ENCODE results near the gene APAF1. TPM values are rescaled to one million over a fixed set of nuclear protein-coding genes. Genes with fewer than 3 reads are reported as not detected.
"Not testable (repeated sequence)": the region's sequence is repeated elsewhere in the genome, so short reads cannot be mapped to it uniquely, and the experiment has no call there.

The APAF1 gene
- total and polyA plus RNA-seq, 5 donors from 2014 or later = 4.9 to 28.5 (median 7.3) TPM

- H3K27me3 ChIP-seq (ENCODE audit: control insufficient read depth, insufficient read depth, low read length) = no peaks in the 10 kb centered on the region
- H3K27ac Mint-ChIP-seq = no peak overlapping the region
- peaks cover 3 to 42% (median 23%) of the 10 kb centered on the region in 4 donors for H3K4me1 Mint-ChIP-seq
These were observed 9.3 kb upstream of the APAF1 start for GRCh38 chr12:98635657-98636323.

GRCh38 chr12:98637068-98637467 is 8.0 kb upstream of the APAF1 start:
- ATAC-seq (ENCODE audit: low read depth in 2 of 2) (no peak), DNase-seq (no peak)
- Mint-ChIP-seq H3K4me1 (peaks cover 3 to 54% (median 34%) of the 10 kb centered on the region in 4 donors), H3K27me3 (no peaks in the 10 kb centered on the region), H3K4me3 (no peak overlapping the region), H3K27ac (no peak overlapping the region), H3K9me3 (no peaks in the 10 kb centered on the region), H3K36me3 (peaks cover 7% of the 10 kb centered on the region)
- no peak overlapping the region for H3K4me3 ChIP-seq (ENCODE audit: low read depth, low read length)
- no peaks in the 10 kb centered on the region for H3K9me3 ChIP-seq (ENCODE audit: control insufficient read depth in 2 of 2, low read length in 2 of 2)
- peaks cover 14% of the 10 kb centered on the region for H3K36me3 ChIP-seq (ENCODE audit: control insufficient read depth, insufficient read depth, low read length)
- H3K27ac ChIP-seq (ENCODE audit: insufficient read depth, low read length, poor library complexity, severe bottlenecking) = no peak overlapping the region
- H3K27me3 ChIP-seq (ENCODE audit: control insufficient read depth, insufficient read depth, low read length) = no peaks in the 10 kb centered on the region
- H3K4me1 ChIP-seq (ENCODE audit: control insufficient read depth, insufficient read depth, low read length, poor library complexity, severe bottlenecking) = no peaks in the 10 kb centered on the region

More at GRCh38 chr12:98635657-98636323, 9.3 kb upstream of the APAF1 start:
- Histone ChIP-seq H3K4me3 (ENCODE audit: low read depth, low read length) (no peak overlapping the region), H3K27ac (ENCODE audit: insufficient read depth, low read length, poor library complexity, severe bottlenecking) (no peak overlapping the region), H3K36me3 (ENCODE audit: control insufficient read depth, insufficient read depth, low read length) (peaks cover 15% of the 10 kb centered on the region), H3K4me1 (ENCODE audit: control insufficient read depth, insufficient read depth, low read length, poor library complexity, severe bottlenecking) (no peaks in the 10 kb centered on the region), H3K9me3 (ENCODE audit: control insufficient read depth in 2 of 2, low read length in 2 of 2) (no peaks in the 10 kb centered on the region)
- no peaks in the 10 kb centered on the region for H3K27me3 Mint-ChIP-seq
- no peaks in the 10 kb centered on the region for H3K9me3 Mint-ChIP-seq
- DNase-seq = no peak
- no peak for ATAC-seq (ENCODE audit: low read depth in 2 of 2)
- H3K36me3 Mint-ChIP-seq = peaks cover 7% of the 10 kb centered on the region
- H3K4me3 Mint-ChIP-seq = no peak overlapping the region

- H3K4me3 Mint-ChIP-seq = no peak overlapping the region
- H3K9me3 Mint-ChIP-seq = no peaks in the 10 kb centered on the region
- no peak overlapping the region for H3K27ac ChIP-seq (ENCODE audit: insufficient read depth, low read length, poor library complexity, severe bottlenecking)
- peaks cover 10% of the 10 kb centered on the region for H3K36me3 ChIP-seq (ENCODE audit: control insufficient read depth, insufficient read depth, low read length)
- peak overlapping the region in 2 of 3 donors; percentile 8 to 40 for H3K27ac Mint-ChIP-seq
- no peaks in the 10 kb centered on the region for H3K27me3 Mint-ChIP-seq
- no peaks in the 10 kb centered on the region for H3K27me3 ChIP-seq (ENCODE audit: control insufficient read depth, insufficient read depth, low read length)
- H3K36me3 Mint-ChIP-seq = peaks cover 7% of the 10 kb centered on the region
- H3K4me1 ChIP-seq (ENCODE audit: control insufficient read depth, insufficient read depth, low read length, poor library complexity, severe bottlenecking) = no peaks in the 10 kb centered on the region
- H3K4me1 Mint-ChIP-seq = peaks cover 3 to 62% (median 37%) of the 10 kb centered on the region in 4 donors
- ATAC-seq (ENCODE audit: low read depth in 2 of 2) (no peak), DNase-seq (no peak)
- H3K4me3 ChIP-seq (ENCODE audit: low read depth, low read length) = no peak overlapping the region
- H3K9me3 ChIP-seq (ENCODE audit: control insufficient read depth in 2 of 2, low read length in 2 of 2) = no peaks in the 10 kb centered on the region
These were observed 7.1 kb upstream of the APAF1 start for GRCh38 chr12:98638009-98638408.

DNA sequence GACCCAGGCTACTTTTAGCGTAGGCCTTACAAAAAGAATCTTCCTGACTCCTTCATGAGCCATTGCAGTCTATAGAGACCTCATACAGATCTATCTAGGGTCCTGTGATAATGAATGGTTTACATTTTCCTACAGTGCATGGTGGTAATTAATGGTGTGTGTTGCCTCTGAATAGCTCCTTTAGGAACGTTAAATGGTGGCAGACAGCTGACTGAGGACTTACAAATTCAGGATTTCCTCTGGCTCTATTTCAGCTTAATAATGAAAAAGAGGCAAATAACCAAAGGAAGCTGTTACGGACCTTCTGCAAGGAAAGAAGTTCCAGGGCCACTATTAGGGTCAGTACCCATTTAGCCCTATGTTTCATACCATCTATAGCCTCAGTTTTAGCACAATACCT is 5.6 kb upstream of the APAF1 start:
- no peak overlapping the region for H3K27ac Mint-ChIP-seq
- peaks cover 3 to 66% (median 41%) of the 10 kb centered on the region in 4 donors for H3K4me1 Mint-ChIP-seq

DNA sequence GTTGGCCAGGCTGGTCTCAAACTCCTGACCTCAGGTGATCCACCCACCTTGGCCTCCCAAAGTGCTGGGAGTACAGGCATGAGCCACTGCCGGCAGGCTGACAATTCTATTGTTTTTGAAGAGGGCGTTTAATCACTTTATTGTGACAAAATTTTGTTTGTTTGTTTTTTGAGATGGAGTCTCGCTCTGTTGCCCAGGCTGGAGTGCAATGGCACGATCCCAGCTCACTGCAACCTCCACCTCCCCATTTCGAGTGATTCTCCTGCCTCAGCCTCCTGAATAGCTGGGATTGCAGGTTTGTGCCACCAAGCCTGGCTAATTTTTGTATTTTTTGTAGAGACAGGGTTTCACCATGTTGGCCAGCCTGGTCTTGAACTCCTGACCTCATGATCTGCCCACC is 2.3 kb upstream of the APAF1 start:
- not testable (repeated sequence) for H3K27me3 Mint-ChIP-seq; H3K27me3 ChIP-seq (ENCODE audit: control insufficient read depth, insufficient read depth, low read length); H3K27ac ChIP-seq (ENCODE audit: insufficient read depth, low read length, poor library complexity, severe bottlenecking); H3K9me3 ChIP-seq (ENCODE audit: control insufficient read depth in 2 of 2, low read length in 2 of 2); H3K36me3 ChIP-seq (ENCODE audit: control insufficient read depth, insufficient read depth, low read length); H3K36me3 Mint-ChIP-seq; DNase-seq; ATAC-seq (ENCODE audit: low read depth in 2 of 2); H3K9me3 Mint-ChIP-seq
- Mint-ChIP-seq H3K27ac (peak overlapping the region in 2 of 3 donors; percentile 14 to 62), H3K4me1 (peaks cover 8 to 64% (median 43%) of the 10 kb centered on the region in 4 donors), H3K4me3 (peak overlapping the region; percentile 98 to 100 (median 98))
- peaks cover 34% of the 10 kb centered on the region for H3K4me1 ChIP-seq (ENCODE audit: control insufficient read depth, insufficient read depth, low read length, poor library complexity, severe bottlenecking)
- H3K4me3 ChIP-seq (ENCODE audit: low read depth, low read length) = peak overlapping the region; percentile 26

More for the DNA sequence above, 5.6 kb upstream of the APAF1 start:
- Mint-ChIP-seq H3K36me3 (no peaks in the 10 kb centered on the region), H3K4me3 (peak overlapping the region in 1 of 4 donors; percentile 28), H3K9me3 (no peaks in the 10 kb centered on the region), H3K27me3 (no peaks in the 10 kb centered on the region)
- H3K27ac ChIP-seq (ENCODE audit: insufficient read depth, low read length, poor library complexity, severe bottlenecking) = no peak overlapping the region
- DNase-seq = no peak
- ATAC-seq (ENCODE audit: low read depth in 2 of 2) = no peak
- no peaks in the 10 kb centered on the region for H3K27me3 ChIP-seq (ENCODE audit: control insufficient read depth, insufficient read depth, low read length)
- H3K4me1 ChIP-seq (ENCODE audit: control insufficient read depth, insufficient read depth, low read length, poor library complexity, severe bottlenecking) = peaks cover 12% of the 10 kb centered on the region
- no peaks in the 10 kb centered on the region for H3K9me3 ChIP-seq (ENCODE audit: control insufficient read depth in 2 of 2, low read length in 2 of 2)
- peaks cover 3% of the 10 kb centered on the region for H3K36me3 ChIP-seq (ENCODE audit: control insufficient read depth, insufficient read depth, low read length)
- no peak overlapping the region for H3K4me3 ChIP-seq (ENCODE audit: low read depth, low read length)

DNA sequence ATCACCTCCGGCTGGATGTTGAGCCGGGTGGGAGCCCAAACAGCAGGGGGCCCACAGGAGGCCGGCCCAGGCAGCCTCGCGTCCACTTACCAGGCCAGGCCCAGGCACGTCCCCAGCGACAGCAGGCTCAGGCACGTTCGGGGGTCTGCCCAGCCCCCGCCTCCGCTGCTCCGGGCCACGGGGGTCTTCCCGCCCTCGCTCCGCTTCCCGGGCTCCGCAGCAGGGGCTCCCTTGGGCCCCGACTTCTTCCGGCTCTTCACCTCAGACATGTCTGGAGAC is 718 bp upstream of the APAF1 start:
- peak overlapping the region; percentile 98 to 100 (median 98) for H3K4me3 Mint-ChIP-seq
- ATAC-seq (ENCODE audit: low read depth in 2 of 2) = peak; percentile 0 to 3
- peaks cover 34% of the 10 kb centered on the region for H3K4me1 ChIP-seq (ENCODE audit: control insufficient read depth, insufficient read depth, low read length, poor library complexity, severe bottlenecking)
- no peaks in the 10 kb centered on the region for H3K9me3 ChIP-seq (ENCODE audit: control insufficient read depth in 2 of 2, low read length in 2 of 2)
- peak overlapping the region; percentile 74 to 96 (median 96) for H3K27ac Mint-ChIP-seq
- H3K4me1 Mint-ChIP-seq = peaks cover 12 to 65% (median 49%) of the 10 kb centered on the region in 4 donors
- no peaks in the 10 kb centered on the region for H3K27me3 ChIP-seq (ENCODE audit: control insufficient read depth, insufficient read depth, low read length)
- H3K9me3 Mint-ChIP-seq = no peaks in the 10 kb centered on the region
- peaks cover 7% of the 10 kb centered on the region for H3K36me3 ChIP-seq (ENCODE audit: control insufficient read depth, insufficient read depth, low read length)
- H3K27me3 Mint-ChIP-seq = no peaks in the 10 kb centered on the region
- H3K4me3 ChIP-seq (ENCODE audit: low read depth, low read length) = peak overlapping the region; percentile 92
- peak overlapping the region; percentile 83 for H3K27ac ChIP-seq (ENCODE audit: insufficient read depth, low read length, poor library complexity, severe bottlenecking)
- DNase-seq = no peak
- H3K36me3 Mint-ChIP-seq = peaks cover 4% of the 10 kb centered on the region

DNA sequence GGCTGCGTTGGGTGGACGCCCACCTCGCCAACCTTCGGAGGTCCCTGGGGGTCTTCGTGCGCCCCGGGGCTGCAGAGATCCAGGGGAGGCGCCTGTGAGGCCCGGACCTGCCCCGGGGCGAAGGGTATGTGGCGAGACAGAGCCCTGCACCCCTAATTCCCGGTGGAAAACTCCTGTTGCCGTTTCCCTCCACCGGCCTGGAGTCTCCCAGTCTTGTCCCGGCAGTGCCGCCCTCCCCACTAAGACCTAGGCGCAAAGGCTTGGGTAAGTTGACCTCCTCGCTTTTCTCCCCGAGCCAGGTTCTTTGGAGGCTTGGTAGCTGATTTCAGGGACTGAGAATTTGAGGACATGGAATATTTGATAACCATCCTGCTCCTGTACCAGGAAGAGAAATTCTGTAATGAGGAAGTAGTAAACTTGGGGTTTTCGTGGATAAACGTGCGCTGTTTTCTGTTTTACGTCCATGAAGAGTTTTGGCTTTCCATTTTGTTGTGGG is 530 bp downstream of the APAF1 start:
- Histone ChIP-seq H3K27ac (ENCODE audit: insufficient read depth, low read length, poor library complexity, severe bottlenecking) (peak overlapping the region; percentile 83), H3K4me1 (ENCODE audit: control insufficient read depth, insufficient read depth, low read length, poor library complexity, severe bottlenecking) (peaks cover 34% of the 10 kb centered on the region), H3K4me3 (ENCODE audit: low read depth, low read length) (peak overlapping the region; percentile 98), H3K36me3 (ENCODE audit: control insufficient read depth, insufficient read depth, low read length) (peaks cover 18% of the 10 kb centered on the region), H3K27me3 (ENCODE audit: control insufficient read depth, insufficient read depth, low read length) (no peaks in the 10 kb centered on the region), H3K9me3 (ENCODE audit: control insufficient read depth in 2 of 2, low read length in 2 of 2) (no peaks in the 10 kb centered on the region)
- Mint-ChIP-seq H3K27me3 (no peaks in the 10 kb centered on the region), H3K27ac (peak overlapping the region; percentile 64 to 96 (median 90)), H3K36me3 (peaks cover 10% of the 10 kb centered on the region), H3K4me1 (peaks cover 12 to 70% (median 46%) of the 10 kb centered on the region in 4 donors), H3K9me3 (no peaks in the 10 kb centered on the region), H3K4me3 (peak overlapping the region; percentile 98 to 100 (median 98))
- DNase-seq = peak in 2 of 3 donors; percentile 4 to 31
- no peak for ATAC-seq (ENCODE audit: low read depth in 2 of 2)
